Left kidney (tissue), 1 donor: Measurements from ENCODE around the gene TIGD3. TPM values are rescaled to one million over a fixed set of nuclear protein-coding genes. Genes with fewer than 3 reads are reported as not detected.

Experiments
- polyA plus RNA-seq: library from polyadenylated mRNA; unstranded; fragments of 120-200 nt; gene quantifications from one replicate; pipeline ENCODE4 v1.2.1, GENCODE V29; 2013; ENCODE audit not compliant: insufficient read length

The TIGD3 gene
- polyA plus RNA-seq, 1 donor = 0.60 TPM

Other genes with a start within 250 kb of the TIGD3 start
- gene TM7SF2, start 242.9 kb upstream of the TIGD3 start, polyA plus RNA-seq = 63.8 TPM
- 4.8 TPM for gene ZNHIT2, start 237.1 kb upstream of the TIGD3 start, polyA plus RNA-seq
- 474 TPM for gene FAU, start 232.6 kb upstream of the TIGD3 start, polyA plus RNA-seq
- gene MRPL49, start 232.4 kb upstream of the TIGD3 start, polyA plus RNA-seq = 52.6 TPM
- gene SYVN1, start 220.2 kb upstream of the TIGD3 start, polyA plus RNA-seq = 47.1 TPM
- gene SPDYC, start 184.5 kb upstream of the TIGD3 start, polyA plus RNA-seq = not detected
- 86.6 TPM for gene CAPN1, start 172.8 kb upstream of the TIGD3 start, polyA plus RNA-seq
- 35.0 TPM for gene POLA2, start 92.8 kb upstream of the TIGD3 start, polyA plus RNA-seq
- gene CDC42EP2, start 39.9 kb upstream of the TIGD3 start, polyA plus RNA-seq = 8.6 TPM
- gene DPF2, start 20.9 kb upstream of the TIGD3 start, polyA plus RNA-seq = 99.3 TPM
- gene SLC25A45, start 27.9 kb downstream of the TIGD3 start, polyA plus RNA-seq = 7.2 TPM
- gene FRMD8, start 31.9 kb downstream of the TIGD3 start, polyA plus RNA-seq = 18.1 TPM
- gene NEAT1, start 68.0 kb downstream of the TIGD3 start, polyA plus RNA-seq = 265 TPM
- gene MALAT1, start 144.3 kb downstream of the TIGD3 start, polyA plus RNA-seq = 1,140 TPM
- 59.5 TPM for gene SCYL1, start 170.3 kb downstream of the TIGD3 start, polyA plus RNA-seq
- 142 TPM for gene LTBP3, start 203.6 kb downstream of the TIGD3 start, polyA plus RNA-seq
- gene ZNRD2, start 215.7 kb downstream of the TIGD3 start, polyA plus RNA-seq = 37.5 TPM
- 17.6 TPM for gene FAM89B, start 217.8 kb downstream of the TIGD3 start, polyA plus RNA-seq
- gene EHBP1L1, start 221.3 kb downstream of the TIGD3 start, polyA plus RNA-seq = 19.0 TPM
- 0.28 TPM for gene KCNK7, start 241.0 kb downstream of the TIGD3 start, polyA plus RNA-seq